ENCODE results near the gene TCF7L2. TPM values are rescaled to one million over a fixed set of nuclear protein-coding genes. Genes with fewer than 3 reads are reported as not detected.

The TCF7L2 gene
- total and polyA plus RNA-seq, 9 of the 15 experiments (the other 6 are each of a cell fraction or from before 2014, with no cell fraction given): 0.32 to 2.8 (median 0.92) TPM

GRCh38 chr10:112996462-112996861, 46.4 kb downstream of the TCF7L2 start:
- FAIRE-seq: no peak

DNA sequence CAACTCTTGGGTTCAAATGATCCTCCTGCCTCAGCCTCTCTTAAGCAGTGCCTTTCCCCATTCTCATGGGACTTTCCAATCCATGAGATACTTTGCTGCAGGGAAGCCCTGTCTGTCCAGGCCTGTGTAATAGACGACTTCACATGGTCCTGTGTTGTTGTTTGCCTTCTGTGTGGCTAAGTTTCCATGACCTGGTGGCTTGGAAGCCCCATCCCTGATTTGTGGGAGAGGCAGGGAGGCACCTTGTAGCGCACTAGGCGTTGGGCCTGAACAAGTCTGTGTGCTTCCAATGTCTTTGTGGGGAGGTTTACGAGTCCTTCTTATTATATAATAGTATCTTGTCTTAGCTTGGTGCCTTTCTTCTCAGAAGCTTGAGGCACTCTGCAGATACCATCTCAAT, 49.1 kb downstream of the TCF7L2 start:
- DNase-seq (ENCODE audit: extremely low read depth in 1 of 4, low spot score in 3 of 4): no peak
- Histone ChIP-seq H3K4me1 (replicated peaks in 1 of 2; ENCODE audit: control insufficient read depth in 2 of 2, insufficient read depth in 2 of 2, low read length in 2 of 2) (peaks cover 0 to 13% of the 10 kb centered on the region in 2 experiments; a peak in 3 of 5 replicates), H4K20me1 (replicated peaks; ENCODE audit: control insufficient read depth, insufficient read depth, low read length) (0 out of 2 replicates have a peak, but pooled peaks cover 3% of the 10 kb centered on the region), H3K9me3 (replicated peaks; ENCODE audit: control insufficient read depth, insufficient read depth, low read depth, low read length) (no peaks in the 10 kb centered on the region), H3K9me1 (ENCODE audit: control insufficient read depth, insufficient read depth, low read length) (no peaks in the 10 kb centered on the region), H3K79me2 (ENCODE audit: control insufficient read depth, insufficient read depth, low read length) (no peaks in the 10 kb centered on the region), H3K27ac (ENCODE audit: extremely low read depth, low read depth, low read length) (no peak overlapping the region), H3K9ac (ENCODE audit: insufficient read depth in 1 of 2, low read depth in 2 of 2, low read length in 2 of 2) (no peak overlapping the region), H3K4me2 (ENCODE audit: insufficient read depth, low read length) (no peak overlapping the region), H3K4me3 (no peak overlapping the region), H2AFZ (ENCODE audit: low read depth, low read length) (no peak overlapping the region), H3K36me3 (ENCODE audit: control insufficient read depth, insufficient read depth, low read length) (no peaks in the 10 kb centered on the region), H3K27me3 (ENCODE audit: control insufficient read depth in 2 of 2, insufficient read depth in 2 of 2, low read length in 2 of 2) (peaks cover 0 to 6% of the 10 kb centered on the region in 2 experiments; a peak in 2 of 5 replicates)
- ATAC-seq: no peak
- ChIA-PET POLR2A (no interaction called here), CTCF (ENCODE audit: low intra/inter-chr PET ratio) (no interaction called here)
- no peak for FAIRE-seq
- intact Hi-C loops (cut with micrococcal nuclease): no loop called here
- 34% methylated on average over 3 of the region's 4 CpGs for WGBS (ENCODE audit: insufficient coverage, low coverage, missing lambda C conversion rate)
- no TSS peak for BruUV-seq (replicated peaks)
- in situ Hi-C loops (cut with MboI): no loop called here
- TF ChIP-seq GTF2B (IDR thresholded peaks at IDR 0.05; ENCODE audit: extremely low read depth, insufficient read length) (no peak), ZNF263 (CRISPR knock-in tag; IDR thresholded peaks at IDR 0.05; ENCODE audit: borderline replicate concordance) (no peak), SMARCA4 (IDR thresholded peaks at IDR 0.05) (no peak), REST (IDR thresholded peaks at IDR 0.05; ENCODE audit: borderline replicate concordance) (no peak), REST (CRISPR knock-in tag; IDR thresholded peaks at IDR 0.05; ENCODE audit: low read depth) (no peak), ZNF695 (CRISPR knock-in tag; IDR thresholded peaks at IDR 0.05) (no peak), ZNF408 (CRISPR knock-in tag; IDR thresholded peaks at IDR 0.05; ENCODE audit: low read depth) (no peak)

More at GRCh38 chr10:112996462-112996861, 46.4 kb downstream of the TCF7L2 start:
- H4K20me1 ChIP-seq (replicated peaks; ENCODE audit: control insufficient read depth, insufficient read depth, low read length): no peaks in the 10 kb centered on the region
- no peaks in the 10 kb centered on the region for H3K36me3 ChIP-seq (ENCODE audit: control insufficient read depth, insufficient read depth, low read length)
- no peaks in the 10 kb centered on the region for H3K9me1 ChIP-seq (ENCODE audit: control insufficient read depth, insufficient read depth, low read length)
- DNase-seq (ENCODE audit: extremely low read depth in 1 of 4, low spot score in 3 of 4): no peak
- no peaks in the 10 kb centered on the region for H3K9me3 ChIP-seq (replicated peaks; ENCODE audit: control insufficient read depth, insufficient read depth, low read depth, low read length)
- POLR2A ChIA-PET: interaction anchor here (0.7 to 0.9 kb wide), 2 partner anchors 18 to 41 kb away, joined by 4 read pairs; no protein-coding TSS in a partner anchor
- BruUV-seq (replicated peaks): no TSS peak
- in situ Hi-C loops (cut with MboI): no loop called here
- peaks cover 0 to 6% of the 10 kb centered on the region in 2 experiments; a peak in 2 of 5 replicates for H3K27me3 ChIP-seq (ENCODE audit: control insufficient read depth in 2 of 2, insufficient read depth in 2 of 2, low read length in 2 of 2)
- WGBS (ENCODE audit: insufficient coverage, low coverage, missing lambda C conversion rate): 23% methylated on average over 2 of the region's 3 CpGs
- H3K4me1 ChIP-seq (replicated peaks in 1 of 2; ENCODE audit: control insufficient read depth in 2 of 2, insufficient read depth in 2 of 2, low read length in 2 of 2): no peaks in the 10 kb centered on the region; a peak in 1 of 5 replicates
- no peak overlapping the region for H3K4me2 ChIP-seq (ENCODE audit: insufficient read depth, low read length)
- no peaks in the 10 kb centered on the region for H3K79me2 ChIP-seq (ENCODE audit: control insufficient read depth, insufficient read depth, low read length)
- H3K27ac ChIP-seq (ENCODE audit: extremely low read depth, low read depth, low read length): no peak overlapping the region
- H3K9ac ChIP-seq (ENCODE audit: insufficient read depth in 1 of 2, low read depth in 2 of 2, low read length in 2 of 2): no peak overlapping the region
- no peak for TF ChIP-seq MTA2 (IDR thresholded peaks at IDR 0.05; ENCODE audit: low read depth)
- intact Hi-C loops (cut with micrococcal nuclease): no loop called here
- no peak overlapping the region for H3K4me3 ChIP-seq
- H2AFZ ChIP-seq (ENCODE audit: low read depth, low read length): no peak overlapping the region
- no peak for ATAC-seq
- CTCF ChIA-PET (ENCODE audit: low intra/inter-chr PET ratio): no interaction called here
